ENCODE measurements around the gene CFAP97.
"Not testable (repeated sequence)": the region's sequence is repeated elsewhere in the genome, so short reads cannot be mapped to it uniquely, and the experiment has no call there.

DNA sequence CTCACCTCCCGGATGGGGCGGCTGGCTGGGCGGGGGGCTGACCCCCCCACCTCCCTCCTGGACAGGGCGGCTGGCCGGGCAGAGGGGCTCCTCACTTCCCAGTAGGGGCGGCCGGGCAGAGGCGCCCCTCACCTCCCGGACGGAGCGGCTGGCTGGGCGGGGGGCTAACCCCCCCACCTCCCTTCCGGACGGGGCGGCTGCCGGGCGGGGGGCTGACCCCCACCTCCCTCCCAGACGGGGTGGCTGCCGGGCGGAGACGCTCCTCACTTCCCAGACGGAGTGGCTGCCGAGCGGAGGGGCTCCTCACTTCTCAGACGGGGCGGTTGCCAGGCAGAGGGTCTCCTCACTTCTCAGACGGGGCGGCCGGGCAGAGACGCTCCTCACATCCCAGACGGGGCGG lies 36.7 kb upstream of the CFAP97 start:
- not testable (repeated sequence) for TF ChIP-seq POLR2A (IDR thresholded peaks at IDR 0.05); CTCF (IDR thresholded peaks at IDR 0.05 in 4 of 5, conservative IDR thresholded peaks at IDR 0.05 in 1 of 5)
